Measurements from ENCODE around the gene GPR68. TPM values are rescaled to one million over a fixed set of nuclear protein-coding genes. Genes with fewer than 3 reads are reported as not detected.

Gene GPR68
- polyA plus RNA-seq, 1 donor (not counting 4 experiments of a cell fraction or from before 2014, with no cell fraction given) = 1.2 TPM

DNA sequence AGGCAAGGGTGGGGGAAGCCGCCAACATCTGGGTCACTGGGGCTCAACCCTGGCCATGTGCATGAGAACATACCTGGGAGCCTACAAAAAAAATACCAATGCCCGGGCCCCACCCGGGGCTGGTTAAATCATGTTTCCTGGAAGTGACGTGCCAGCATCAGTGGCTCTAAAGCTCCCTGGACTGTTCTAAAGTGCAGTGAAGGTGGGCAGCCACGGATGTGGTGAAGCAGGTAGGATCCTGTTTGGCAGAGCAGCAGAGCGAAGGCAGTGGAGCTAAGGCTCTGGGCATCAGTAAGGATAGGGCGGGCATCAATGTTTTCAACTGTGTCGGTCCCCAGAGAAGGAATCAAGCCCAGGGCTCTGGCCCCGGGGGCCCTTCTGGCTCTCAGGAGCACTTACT is 525 bp upstream of the GPR68 start:
- Histone ChIP-seq H2AFZ (ENCODE audit: control insufficient read depth, low read length) (peak overlapping the region; percentile 86), H3K4me1 (ENCODE audit: control insufficient read depth, extremely low read depth, insufficient read depth, low read length) (peaks cover 27% of the 10 kb centered on the region), H3K9ac (ENCODE audit: control insufficient read depth, extremely low read depth, insufficient read depth, low read length) (peak overlapping the region; percentile 66), H3K9me1 (ENCODE audit: control insufficient read depth, extremely low read depth, insufficient read depth, low read length) (peaks cover 3% of the 10 kb centered on the region), H3K4me3 (ENCODE audit: control insufficient read depth in 2 of 3, extremely low read depth in 1 of 3, insufficient read depth in 2 of 3, low read depth in 1 of 3, low read length in 3 of 3) (peak overlapping the region in 2 of 3 experiments; percentile 7 to 51), H3K79me2 (ENCODE audit: control insufficient read depth, insufficient read depth, low read length) (no peaks in the 10 kb centered on the region), H3K27me3 (ENCODE audit: control insufficient read depth, extremely low read depth, insufficient read depth, low read length) (no peaks in the 10 kb centered on the region), H4K20me1 (ENCODE audit: control insufficient read depth, extremely low read depth, insufficient read depth, low read length) (no peaks in the 10 kb centered on the region), H3K27ac (ENCODE audit: control insufficient read depth, insufficient read depth, low read length) (peak overlapping the region; percentile 87), H3K4me2 (ENCODE audit: control insufficient read depth, extremely low read depth, insufficient read depth, low read depth, low read length) (peak overlapping the region; percentile 92), H3K36me3 (ENCODE audit: control insufficient read depth in 2 of 2, extremely low read depth in 1 of 2, insufficient read depth in 2 of 2, low read length in 2 of 2) (no peaks in the 10 kb centered on the region), H3K9me3 (ENCODE audit: control insufficient read depth, low read depth, low read length) (no peaks in the 10 kb centered on the region)
- no peak for FAIRE-seq
- DNase-seq (ENCODE audit: low read depth, low spot score) = no peak
- TF ChIP-seq, protein P1, sequence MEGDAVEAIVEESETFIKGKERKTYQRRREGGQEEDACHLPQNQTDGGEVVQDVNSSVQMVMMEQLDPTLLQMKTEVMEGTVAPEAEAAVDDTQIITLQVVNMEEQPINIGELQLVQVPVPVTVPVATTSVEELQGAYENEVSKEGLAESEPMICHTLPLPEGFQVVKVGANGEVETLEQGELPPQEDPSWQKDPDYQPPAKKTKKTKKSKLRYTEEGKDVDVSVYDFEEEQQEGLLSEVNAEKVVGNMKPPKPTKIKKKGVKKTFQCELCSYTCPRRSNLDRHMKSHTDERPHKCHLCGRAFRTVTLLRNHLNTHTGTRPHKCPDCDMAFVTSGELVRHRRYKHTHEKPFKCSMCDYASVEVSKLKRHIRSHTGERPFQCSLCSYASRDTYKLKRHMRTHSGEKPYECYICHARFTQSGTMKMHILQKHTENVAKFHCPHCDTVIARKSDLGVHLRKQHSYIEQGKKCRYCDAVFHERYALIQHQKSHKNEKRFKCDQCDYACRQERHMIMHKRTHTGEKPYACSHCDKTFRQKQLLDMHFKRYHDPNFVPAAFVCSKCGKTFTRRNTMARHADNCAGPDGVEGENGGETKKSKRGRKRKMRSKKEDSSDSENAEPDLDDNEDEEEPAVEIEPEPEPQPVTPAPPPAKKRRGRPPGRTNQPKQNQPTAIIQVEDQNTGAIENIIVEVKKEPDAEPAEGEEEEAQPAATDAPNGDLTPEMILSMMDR (optimal IDR thresholded peaks at IDR 0.05 in 1 of 3, IDR thresholded peaks at IDR 0.05 in 1 of 3, conservative IDR thresholded peaks at IDR 0.05 in 1 of 3; ENCODE audit: extremely low read depth in 1 of 3, insufficient read depth in 2 of 3, low read length in 3 of 3) = no peak
- TF ChIP-seq EZH2 (IDR thresholded peaks at IDR 0.05; ENCODE audit: low read length) = no peak
- dilution Hi-C loops (cut with MboI; ENCODE audit: extremely low pct_ligation_motif_present, low sequenced_read_pairs) = no loop called here

DNA sequence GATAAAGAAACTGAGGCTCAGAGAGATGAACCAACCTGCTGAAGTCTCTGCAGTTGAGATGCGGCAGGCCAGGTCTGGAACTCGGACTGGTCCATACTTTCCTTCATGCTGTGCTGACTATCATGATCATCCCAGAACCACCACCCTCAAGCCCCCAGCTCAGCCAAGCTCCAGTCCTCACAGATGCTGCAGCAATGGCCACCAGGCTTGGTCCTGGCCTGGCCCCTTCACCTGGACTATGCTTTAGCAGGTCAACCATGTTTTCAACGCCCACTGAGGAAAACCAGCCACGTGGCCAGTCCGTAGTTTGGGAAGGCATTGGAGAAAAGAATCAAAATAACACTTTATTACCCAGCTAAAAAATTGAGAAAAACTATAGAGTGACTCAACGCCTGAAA is 1.4 kb downstream of the GPR68 start:
- H3K4me2 ChIP-seq (ENCODE audit: control insufficient read depth, extremely low read depth, insufficient read depth, low read depth, low read length) = peak overlapping the region; percentile 92
- H3K4me3 ChIP-seq (ENCODE audit: control insufficient read depth in 2 of 3, extremely low read depth in 1 of 3, insufficient read depth in 2 of 3, low read depth in 1 of 3, low read length in 3 of 3) = no peak overlapping the region
- DNase-seq (ENCODE audit: low read depth, low spot score) (no peak), FAIRE-seq (no peak)
- TF ChIP-seq EZH2 (IDR thresholded peaks at IDR 0.05; ENCODE audit: low read length) = no peak
- TF ChIP-seq, protein P1 (optimal IDR thresholded peaks at IDR 0.05 in 1 of 3, IDR thresholded peaks at IDR 0.05 in 1 of 3, conservative IDR thresholded peaks at IDR 0.05 in 1 of 3; ENCODE audit: extremely low read depth in 1 of 3, insufficient read depth in 2 of 3, low read length in 3 of 3) = no peak
- peaks cover 3% of the 10 kb centered on the region for H3K9me1 ChIP-seq (ENCODE audit: control insufficient read depth, extremely low read depth, insufficient read depth, low read length)
- H3K36me3 ChIP-seq (ENCODE audit: control insufficient read depth in 2 of 2, extremely low read depth in 1 of 2, insufficient read depth in 2 of 2, low read length in 2 of 2) = no peaks in the 10 kb centered on the region
- no peaks in the 10 kb centered on the region for H3K27me3 ChIP-seq (ENCODE audit: control insufficient read depth, extremely low read depth, insufficient read depth, low read length)
- H4K20me1 ChIP-seq (ENCODE audit: control insufficient read depth, extremely low read depth, insufficient read depth, low read length) = no peaks in the 10 kb centered on the region
- H3K9ac ChIP-seq (ENCODE audit: control insufficient read depth, extremely low read depth, insufficient read depth, low read length) = peak overlapping the region; percentile 66
- H3K9me3 ChIP-seq (ENCODE audit: control insufficient read depth, low read depth, low read length) = no peaks in the 10 kb centered on the region
- peaks cover 27% of the 10 kb centered on the region for H3K4me1 ChIP-seq (ENCODE audit: control insufficient read depth, extremely low read depth, insufficient read depth, low read length)
- H3K79me2 ChIP-seq (ENCODE audit: control insufficient read depth, insufficient read depth, low read length) = no peaks in the 10 kb centered on the region
- dilution Hi-C loops (cut with MboI; ENCODE audit: extremely low pct_ligation_motif_present, low sequenced_read_pairs) = no loop called here
- H3K27ac ChIP-seq (ENCODE audit: control insufficient read depth, insufficient read depth, low read length) = peak overlapping the region; percentile 87
- H2AFZ ChIP-seq (ENCODE audit: control insufficient read depth, low read length) = peak overlapping the region; percentile 4

Data from keratinocyte (primary cell).